ENCODE results near the gene FGF3.
"Not testable (repeated sequence)": the region's sequence is repeated elsewhere in the genome, so short reads cannot be mapped to it uniquely, and the experiment has no call there.

FGF3 gene

DNA sequence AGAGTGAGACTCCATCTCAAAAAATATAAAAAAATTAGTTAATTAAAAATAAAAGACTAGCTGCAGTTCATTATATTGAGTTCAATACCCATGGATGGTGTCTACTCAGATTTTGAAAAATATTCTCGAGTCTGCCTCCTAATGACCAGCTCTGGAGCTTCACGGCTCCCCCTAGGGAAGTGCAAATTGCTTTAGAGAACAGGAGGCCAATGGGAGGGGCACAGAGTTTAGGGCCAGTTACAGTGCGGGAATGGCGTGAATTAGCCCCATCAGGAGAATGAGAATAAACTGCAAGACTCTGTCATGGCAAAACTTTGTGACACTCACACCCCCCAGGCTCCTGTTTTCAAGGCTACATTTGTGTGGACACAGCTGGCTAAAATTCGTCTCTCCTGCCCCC lies 48.7 kb downstream of the FGF3 start:
- no peak for DNase-seq (ENCODE audit: insufficient read length, low spot score)
- TF ChIP-seq POLR2A (IDR thresholded peaks at IDR 0.05; ENCODE audit: low read depth, low read length), result no peak
- no peak for FAIRE-seq

DNA sequence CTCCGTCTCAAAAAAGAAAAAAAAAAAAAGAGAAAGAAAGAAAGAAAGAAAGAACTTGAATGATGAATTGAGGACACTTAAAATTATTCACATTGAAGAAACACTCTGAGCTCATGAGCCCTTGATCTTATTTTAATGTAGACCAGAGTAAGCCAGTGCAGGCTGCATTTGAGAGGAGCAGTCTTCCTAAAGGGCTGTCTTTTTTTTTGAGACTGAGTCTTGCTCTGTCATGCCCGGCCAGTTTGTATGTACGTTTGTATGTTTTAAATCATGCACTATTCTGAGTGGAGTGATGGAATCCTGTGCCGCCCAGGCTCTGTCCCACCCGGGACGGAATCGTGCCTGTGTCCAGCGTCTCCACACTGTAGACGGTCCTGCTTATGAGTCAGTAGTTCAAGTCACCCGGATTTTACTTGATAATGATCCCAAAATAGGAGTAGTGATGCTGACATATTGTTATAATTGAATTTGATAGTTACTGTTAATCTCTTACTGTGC lies 53.7 kb downstream of the FGF3 start:
- FAIRE-seq, result no peak
- no peak for DNase-seq (ENCODE audit: insufficient read length, low spot score)
- no peak for TF ChIP-seq POLR2A (IDR thresholded peaks at IDR 0.05; ENCODE audit: low read depth, low read length)

DNA sequence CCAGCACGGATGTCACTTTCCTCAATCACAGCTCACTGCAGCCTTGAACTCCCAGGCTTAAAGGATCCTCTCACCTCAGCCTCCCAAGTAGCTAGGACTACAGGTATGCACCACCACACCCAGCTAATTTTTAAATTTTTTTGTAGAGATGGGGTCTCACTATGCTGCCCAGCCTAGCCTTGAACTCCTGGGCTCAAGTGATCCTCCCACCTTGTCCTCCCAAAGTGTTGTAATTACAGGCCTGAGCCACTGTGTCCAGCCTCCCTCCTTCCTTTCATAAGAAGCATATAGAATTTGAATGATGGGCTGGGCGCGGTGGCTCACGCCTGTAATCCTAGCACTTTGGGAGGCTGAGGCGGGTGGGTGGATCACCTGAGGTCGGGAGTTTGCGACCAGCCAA lies 54.3 kb downstream of the FGF3 start:
- DNase-seq (ENCODE audit: insufficient read length, low spot score); FAIRE-seq: not testable (repeated sequence)

DNA sequence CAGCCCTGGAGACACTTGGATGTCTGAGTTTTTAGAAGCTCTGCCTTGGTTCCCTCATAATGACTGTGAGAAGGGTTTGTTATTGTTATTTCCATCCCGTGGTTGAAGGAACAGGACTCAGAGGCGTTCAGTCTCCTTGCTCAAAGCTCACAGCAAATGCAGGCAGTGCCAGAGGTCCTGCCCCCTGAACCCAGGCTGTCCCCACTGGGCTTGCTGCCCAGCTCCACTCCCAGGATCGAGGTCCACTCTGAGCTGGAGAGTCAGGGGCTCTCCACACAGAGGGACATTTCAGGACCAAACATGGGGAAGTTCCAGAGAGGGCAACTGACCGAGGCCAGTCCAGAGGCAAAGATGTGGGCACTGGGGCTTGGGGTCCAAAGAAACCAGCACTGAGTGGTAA lies 58.9 kb downstream of the FGF3 start:
- no peak for FAIRE-seq
- TF ChIP-seq POLR2A (IDR thresholded peaks at IDR 0.05; ENCODE audit: low read depth, low read length), result no peak
- no peak for DNase-seq (ENCODE audit: insufficient read length, low spot score)
